CD4-positive, CD25-positive, alpha-beta regulatory T cell (primary cell): ENCODE measurements around the gene SSC5D. TPM values are rescaled to one million over a fixed set of nuclear protein-coding genes. Genes with fewer than 3 reads are reported as not detected.

Experiments
- ATAC-seq, 2 donors: fragments of 150-1000 bp; cut with Tn5 transposase; one replicate each; pipeline ENCODE4 v1.10.0; 2021; ENCODE audit warnings: low read depth in 2 of 2, moderate number of reproducible peaks in 2 of 2, moderate library complexity in 1 of 2
- DNase-seq, 3 donors: peaks; one replicate each; pipeline versions ENCODE4 v3.0.0 to v3.0.0-alpha.2; 2012 to 2022; ENCODE audit warnings: mixed read lengths in 1 of 3
- H3K27ac ChIP-seq: one replicate; pipeline ENCODE4 v1.7.0; 2013; ENCODE audit warnings: mild to moderate bottlenecking, low read length; ENCODE audit not compliant: insufficient read depth, poor library complexity, severe bottlenecking
- H3K27me3 ChIP-seq: one replicate; pipeline ENCODE4 v1.7.0; 2013; ENCODE audit warnings: low read length; ENCODE audit not compliant: control insufficient read depth, insufficient read depth
- H3K36me3 ChIP-seq: one replicate; pipeline ENCODE4 v1.7.0; 2013; ENCODE audit warnings: mild to moderate bottlenecking, low read length, moderate library complexity; ENCODE audit not compliant: control insufficient read depth, insufficient read depth
- H3K4me1 ChIP-seq: 2 replicates; pipeline ENCODE4 v1.7.0; 2013; ENCODE audit warnings: mild to moderate bottlenecking, low read length; ENCODE audit not compliant: insufficient read depth, control insufficient read depth, poor library complexity, severe bottlenecking
- H3K4me3 ChIP-seq: one replicate; pipeline ENCODE4 v1.7.0; 2013; ENCODE audit warnings: low read depth, mild to moderate bottlenecking, low read length, moderate library complexity
- H3K9me3 ChIP-seq, 2 experiments: 1 replicate in 1 of 2; 2 replicates in 1 of 2; pipeline ENCODE4 v1.7.0; 2013; ENCODE audit warnings: low read length in 2 of 2, mild to moderate bottlenecking in 1 of 2, moderate library complexity in 1 of 2; ENCODE audit not compliant: control insufficient read depth in 2 of 2
- H3K27ac Mint-ChIP-seq, 3 donors: one replicate each; pipeline ENCODE4 v1.8.0; 2020 to 2022; ENCODE audit warnings: mild to moderate bottlenecking in 3 of 3, mixed read lengths in 3 of 3, moderate library complexity in 2 of 3
- H3K27me3 Mint-ChIP-seq: one replicate; pipeline ENCODE4 v1.8.0; 2022; ENCODE audit warnings: mild to moderate bottlenecking, mixed read lengths
- H3K36me3 Mint-ChIP-seq: one replicate; pipeline ENCODE4 v1.8.0; 2020; ENCODE audit warnings: mixed read lengths
- H3K4me1 Mint-ChIP-seq, 4 donors: one replicate each; pipeline ENCODE4 v1.8.0; 2020 to 2022; ENCODE audit warnings: mixed read lengths in 4 of 4, mild to moderate bottlenecking in 1 of 4
- H3K4me3 Mint-ChIP-seq, 4 donors: one replicate each; pipeline ENCODE4 v1.8.0; 2020 to 2022; ENCODE audit warnings: mild to moderate bottlenecking in 4 of 4, mixed read lengths in 4 of 4, moderate library complexity in 3 of 4
- H3K9me3 Mint-ChIP-seq, 7 donors: one replicate each; pipeline ENCODE4 v1.8.0; 2020 to 2022; ENCODE audit warnings: mixed read lengths in 7 of 7, mild to moderate bottlenecking in 3 of 7, moderate library complexity in 2 of 7
- polyA plus RNA-seq, 4 donors: library from polyadenylated mRNA; unstranded; fragments of 300-500 nt; fragmentation: Illumina TruSeq; gene quantifications; one replicate each; pipeline ENCODE4 v1.2.3, GENCODE V29; 2021
- total RNA-seq: library from RNA; stranded (reverse); gene quantifications from one replicate; pipeline ENCODE4 v1.2.3, GENCODE V29; 2022

Gene SSC5D
- total and polyA plus RNA-seq, 5 donors from 2014 or later, result 0.27 TPM; not detected in 4

- ATAC-seq (no peak), DNase-seq (no peak)
- no peak overlapping the region for H3K4me3 ChIP-seq
- peaks cover 6% of the 10 kb centered on the region for H3K4me1 ChIP-seq
- no peaks in the 10 kb centered on the region for H3K36me3 ChIP-seq
- no peaks in the 10 kb centered on the region for H3K9me3 ChIP-seq
- H3K9me3 Mint-ChIP-seq, result no peaks in the 10 kb centered on the region
- no peaks in the 10 kb centered on the region for H3K27me3 ChIP-seq
- H3K36me3 Mint-ChIP-seq, result no peaks in the 10 kb centered on the region
- H3K4me1 Mint-ChIP-seq, result peaks cover 0 to 9% (median 3%) of the 10 kb centered on the region in 4 donors
- no peaks in the 10 kb centered on the region for H3K27me3 Mint-ChIP-seq
- no peak overlapping the region for H3K27ac ChIP-seq
- no peak overlapping the region for H3K4me3 Mint-ChIP-seq
- no peak overlapping the region for H3K27ac Mint-ChIP-seq
Observed at GRCh38 chr19:55489711-55490477, 1.7 kb downstream of the SSC5D start.

- no peak for ATAC-seq
- Mint-ChIP-seq H3K4me3 (no peak overlapping the region), H3K9me3 (no peaks in the 10 kb centered on the region), H3K27me3 (no peaks in the 10 kb centered on the region), H3K4me1 (peaks cover 0 to 10% (median 2%) of the 10 kb centered on the region in 4 donors), H3K36me3 (no peaks in the 10 kb centered on the region), H3K27ac (no peak overlapping the region)
- H3K27ac ChIP-seq, result no peak overlapping the region
- no peaks in the 10 kb centered on the region for H3K36me3 ChIP-seq
- H3K9me3 ChIP-seq, result no peaks in the 10 kb centered on the region
- no peak overlapping the region for H3K4me3 ChIP-seq
- H3K4me1 ChIP-seq, result no peaks in the 10 kb centered on the region
- DNase-seq, result no peak
- no peaks in the 10 kb centered on the region for H3K27me3 ChIP-seq
Observed at GRCh38 chr19:55490478-55491432, 2.5 kb downstream of the SSC5D start.

- Mint-ChIP-seq H3K27me3 (no peaks in the 10 kb centered on the region), H3K9me3 (no peaks in the 10 kb centered on the region), H3K36me3 (no peaks in the 10 kb centered on the region), H3K27ac (no peak overlapping the region), H3K4me1 (peaks cover 0 to 6% (median 0%) of the 10 kb centered on the region in 4 donors), H3K4me3 (no peak overlapping the region)
- Histone ChIP-seq H3K4me3 (no peak overlapping the region), H3K27ac (no peak overlapping the region), H3K27me3 (no peaks in the 10 kb centered on the region), H3K9me3 (no peaks in the 10 kb centered on the region), H3K36me3 (no peaks in the 10 kb centered on the region), H3K4me1 (no peaks in the 10 kb centered on the region)
- no peak for ATAC-seq
- no peak for DNase-seq
Observed at GRCh38 chr19:55491546-55492360, 3.5 kb downstream of the SSC5D start.

- no peak overlapping the region for H3K4me3 ChIP-seq
- Mint-ChIP-seq H3K27me3 (no peaks in the 10 kb centered on the region), H3K9me3 (no peaks in the 10 kb centered on the region), H3K4me3 (peak overlapping the region in 1 of 4 donors; percentile 43), H3K4me1 (peaks cover 0 to 6% (median 0%) of the 10 kb centered on the region in 4 donors), H3K27ac (peak overlapping the region in 1 of 3 donors; percentile 48), H3K36me3 (peaks cover 4% of the 10 kb centered on the region)
- ATAC-seq (no peak), DNase-seq (no peak)
- no peaks in the 10 kb centered on the region for H3K27me3 ChIP-seq
- H3K27ac ChIP-seq, result no peak overlapping the region
- no peaks in the 10 kb centered on the region for H3K4me1 ChIP-seq
- H3K9me3 ChIP-seq, result no peaks in the 10 kb centered on the region
- H3K36me3 ChIP-seq, result no peaks in the 10 kb centered on the region
Observed at GRCh38 chr19:55492362-55492944, 4.2 kb downstream of the SSC5D start.

GRCh38 chr19:55493052-55493644 is 4.9 kb downstream of the SSC5D start:
- H3K27ac ChIP-seq, result no peak overlapping the region

GRCh38 chr19:55493645-55494171 is 5.5 kb downstream of the SSC5D start:
- Histone ChIP-seq H3K4me3 (no peak overlapping the region), H3K4me1 (no peaks in the 10 kb centered on the region), H3K27ac (no peak overlapping the region), H3K36me3 (no peaks in the 10 kb centered on the region), H3K9me3 (no peaks in the 10 kb centered on the region), H3K27me3 (no peaks in the 10 kb centered on the region)
- ATAC-seq (no peak), DNase-seq (no peak)
- H3K36me3 Mint-ChIP-seq, result peaks cover 4% of the 10 kb centered on the region
- H3K27me3 Mint-ChIP-seq, result no peaks in the 10 kb centered on the region
- no peak overlapping the region for H3K4me3 Mint-ChIP-seq
- no peaks in the 10 kb centered on the region for H3K9me3 Mint-ChIP-seq
- H3K4me1 Mint-ChIP-seq, result peaks cover 0 to 6% (median 0%) of the 10 kb centered on the region in 4 donors
- H3K27ac Mint-ChIP-seq, result no peak overlapping the region

More at GRCh38 chr19:55493052-55493644, 4.9 kb downstream of the SSC5D start:
- Mint-ChIP-seq H3K4me1 (peaks cover 0 to 6% (median 0%) of the 10 kb centered on the region in 4 donors), H3K27me3 (no peaks in the 10 kb centered on the region), H3K36me3 (peaks cover 4% of the 10 kb centered on the region), H3K9me3 (no peaks in the 10 kb centered on the region), H3K4me3 (peak overlapping the region in 1 of 4 donors; percentile 31), H3K27ac (no peak overlapping the region)
- no peaks in the 10 kb centered on the region for H3K9me3 ChIP-seq
- no peak for DNase-seq
- H3K36me3 ChIP-seq, result no peaks in the 10 kb centered on the region
- no peaks in the 10 kb centered on the region for H3K4me1 ChIP-seq
- H3K27me3 ChIP-seq, result no peaks in the 10 kb centered on the region
- ATAC-seq, result no peak
- H3K4me3 ChIP-seq, result no peak overlapping the region
